ENCODE results near the gene ACOX3. TPM values are rescaled to one million over a fixed set of nuclear protein-coding genes. Genes with fewer than 3 reads are reported as not detected.

ACOX3 gene
- total and polyA plus RNA-seq, 2 of the 8 experiments (the other 6 are each of a cell fraction or from before 2014, with no cell fraction given), result 2.5 to 9.9 TPM

- 85% methylated on average over 5 of the region's 5 CpGs; no CpG with 5 or more reads in 1 of the 2 experiments for WGBS, 2 experiments (ENCODE audit: extremely low coverage in 1 of 2, insufficient coverage in 1 of 2, insufficient read length in 1 of 2, insufficient replicate concordance in 2 of 2, low coverage in 1 of 2, low lambda C conversion rate in 2 of 2, missing lambda C conversion rate in 1 of 2)
- CTCF ChIA-PET (ENCODE audit: partially characterized antibody), result interaction anchor here (2.2 to 2.9 kb wide), 3 partner anchors 16 to 176 kb away, joined by 5 to 18 read pairs (median 8); no protein-coding TSS in a partner anchor
- TF ChIP-seq E2F6 (IDR thresholded peaks at IDR 0.05) (no peak), HDAC6 (IDR thresholded peaks at IDR 0.05; ENCODE audit: low read depth, low read length) (no peak), YY1 (IDR thresholded peaks at IDR 0.05; ENCODE audit: low read depth, low read length) (no peak), JUN (IDR thresholded peaks at IDR 0.05; ENCODE audit: low read depth, low read length) (no peak), SP1 (IDR thresholded peaks at IDR 0.05; ENCODE audit: low read depth, low read length) (no peak), KDM5A (IDR thresholded peaks at IDR 0.05; ENCODE audit: low read length) (no peak), ATF2 (IDR thresholded peaks at IDR 0.05; ENCODE audit: low read length) (no peak), FOSL1 (IDR thresholded peaks at IDR 0.05; ENCODE audit: insufficient read depth, low read depth, low read length) (no peak), ASH2L (IDR thresholded peaks at IDR 0.05; ENCODE audit: low read length) (no peak), EZH2 (IDR thresholded peaks at IDR 0.05; ENCODE audit: low read depth, low read length, severe bottlenecking) (no peak), EGR1 (IDR thresholded peaks at IDR 0.05; ENCODE audit: borderline replicate concordance, low read depth, low read length) (no peak), NANOG (IDR thresholded peaks at IDR 0.05; ENCODE audit: insufficient read depth, low read depth, low read length, poor library complexity, severe bottlenecking) (no peak)
Measured at GRCh38 chr4:8412288-8412687, 28.2 kb downstream of the ACOX3 start.

More at GRCh38 chr4:8412288-8412687, 28.2 kb downstream of the ACOX3 start:
- Histone ChIP-seq H3K79me1 (ENCODE audit: low read depth, low read length) (no peaks in the 10 kb centered on the region), H4K8ac (ENCODE audit: extremely low read depth, insufficient read depth, low read length) (no peak overlapping the region), H3K9me3 (ENCODE audit: insufficient read depth in 2 of 2, low read depth in 1 of 2, low read length in 1 of 2) (no peaks in the 10 kb centered on the region), H3K4ac (replicated peaks; ENCODE audit: insufficient read length, low read depth, low read length) (no peak overlapping the region), H2BK15ac (ENCODE audit: low read length) (no peak overlapping the region), H3K36me3 (ENCODE audit: control insufficient read depth in 2 of 4, insufficient read depth in 4 of 4, low read length in 3 of 4) (no peaks in the 10 kb centered on the region), H2BK5ac (ENCODE audit: low read depth, low read length) (no peak overlapping the region), H3K4me1 (replicated peaks in 1 of 4; ENCODE audit: control insufficient read depth in 3 of 4, insufficient read depth in 4 of 4, low read length in 3 of 4) (peaks cover 0 to 5% (median 4%) of the 10 kb centered on the region in 4 experiments; a peak in 6 of 7 replicates), H3K79me2 (ENCODE audit: control insufficient read depth in 1 of 2, insufficient read depth in 2 of 2, low read length in 2 of 2) (no peaks in the 10 kb centered on the region), H3K4me2 (ENCODE audit: insufficient read depth in 1 of 2, low read depth in 2 of 2, low read length in 2 of 2) (no peak overlapping the region), H2BK120ac (replicated peaks; ENCODE audit: low read depth, low read length) (no peak overlapping the region), H3K23me2 (ENCODE audit: low read depth, low read length) (no peaks in the 10 kb centered on the region), H3K23ac (ENCODE audit: insufficient read length) (no peak overlapping the region), H3K27me3 (replicated peaks in 1 of 4; ENCODE audit: control insufficient read depth in 3 of 4, extremely low read depth in 1 of 4, insufficient read depth in 3 of 4, low read length in 3 of 4) (no peaks in the 10 kb centered on the region), H4K91ac (replicated peaks; ENCODE audit: insufficient read length, low read length) (no peak overlapping the region), H2BK12ac (ENCODE audit: low read depth, low read length) (no peak overlapping the region), H4K20me1 (replicated peaks in 1 of 2; ENCODE audit: control insufficient read depth in 1 of 2, insufficient read depth in 2 of 2, low read length in 2 of 2) (peaks cover 0 to 3% of the 10 kb centered on the region in 2 experiments), H3K56ac (replicated peaks; ENCODE audit: insufficient read length, low read depth, low read length) (no peak overlapping the region), H3K27ac (ENCODE audit: low read depth, low read length) (no peak overlapping the region), H3K4me3 (ENCODE audit: extremely low read depth in 1 of 4, insufficient read depth in 2 of 4, low read depth in 3 of 4, low read length in 4 of 4) (no peak overlapping the region), H3K14ac (ENCODE audit: insufficient read length) (no peak overlapping the region), H2BK20ac (ENCODE audit: low read length) (no peak overlapping the region), H3K9ac (replicated peaks in 1 of 4; ENCODE audit: extremely low read depth in 1 of 4, low read depth in 3 of 4, low read length in 3 of 4) (no peak overlapping the region), H2AK5ac (ENCODE audit: low read depth, low read length) (no peak overlapping the region), H4K5ac (ENCODE audit: insufficient read length, low read depth, low read length) (no peak overlapping the region), H2AFZ (ENCODE audit: low read length) (no peak overlapping the region), H3K18ac (ENCODE audit: extremely low read depth, low read length) (no peak overlapping the region)
- no peak for FAIRE-seq
- DNase-seq (ENCODE audit: low read depth in 1 of 2, low spot score in 2 of 2), result no peak
- POLR2A ChIA-PET (ENCODE audit: partially characterized antibody), result no interaction called here
